ENCODE measurements around the gene IL17D. TPM values are rescaled to one million over a fixed set of nuclear protein-coding genes. Genes with fewer than 3 reads are reported as not detected.
"Not testable (repeated sequence)": the region's sequence is repeated elsewhere in the genome, so short reads cannot be mapped to it uniquely, and the experiment has no call there.

IL17D gene
- total RNA-seq, 1 donor, result under 0.01 TPM

GRCh38 chr13:20680416-20681080 lies 23.0 kb upstream of the IL17D start:
- no peak for TF ChIP-seq CTCF (IDR thresholded peaks at IDR 0.05; ENCODE audit: insufficient read depth, low read depth, low read length)
- no peak overlapping the region for H3K4me3 ChIP-seq (ENCODE audit: low read depth, low read length)
- DNase-seq (ENCODE audit: low read depth), result no peak

- H3K4me3 ChIP-seq (ENCODE audit: low read depth, low read length), result not testable (repeated sequence)
- peak; percentile 50 for DNase-seq (ENCODE audit: low read depth)
Observed at GRCh38 chr13:20681481-20681880, 22.0 kb upstream of the IL17D start.

GRCh38 chr13:20682061-20682460 lies 21.4 kb upstream of the IL17D start:
- TF ChIP-seq CTCF (IDR thresholded peaks at IDR 0.05; ENCODE audit: insufficient read depth, low read depth, low read length), result no peak
- no peak overlapping the region for H3K4me3 ChIP-seq (ENCODE audit: low read depth, low read length)

GRCh38 chr13:20684041-20684440 lies 19.5 kb upstream of the IL17D start:
- no peak overlapping the region for H3K4me3 ChIP-seq (ENCODE audit: low read depth, low read length)
- DNase-seq (ENCODE audit: low read depth), result no peak
- TF ChIP-seq CTCF (IDR thresholded peaks at IDR 0.05; ENCODE audit: insufficient read depth, low read depth, low read length), result no peak

More at GRCh38 chr13:20682061-20682460, 21.4 kb upstream of the IL17D start:
- DNase-seq (ENCODE audit: low read depth), result no peak

GRCh38 chr13:20684546-20684945 lies 19.0 kb upstream of the IL17D start:
- H3K4me3 ChIP-seq (ENCODE audit: low read depth, low read length), result no peak overlapping the region
- TF ChIP-seq CTCF (IDR thresholded peaks at IDR 0.05; ENCODE audit: insufficient read depth, low read depth, low read length), result no peak
- DNase-seq (ENCODE audit: low read depth), result peak; percentile 40

GRCh38 chr13:20685092-20685491 lies 18.4 kb upstream of the IL17D start:
- no peak overlapping the region for H3K4me3 ChIP-seq (ENCODE audit: low read depth, low read length)
- no peak for TF ChIP-seq CTCF (IDR thresholded peaks at IDR 0.05; ENCODE audit: insufficient read depth, low read depth, low read length)
- peak; percentile 59 for DNase-seq (ENCODE audit: low read depth)

GRCh38 chr13:20686167-20686566 lies 17.3 kb upstream of the IL17D start:
- DNase-seq (ENCODE audit: low read depth), result peak; percentile 10

More at GRCh38 chr13:20686167-20686566, 17.3 kb upstream of the IL17D start:
- no peak for TF ChIP-seq CTCF (IDR thresholded peaks at IDR 0.05; ENCODE audit: insufficient read depth, low read depth, low read length)
- H3K4me3 ChIP-seq (ENCODE audit: low read depth, low read length), result no peak overlapping the region

Measured in fibroblast of villous mesenchyme (primary cell).